ENCODE data around the gene DENND1A. TPM values are rescaled to one million over a fixed set of nuclear protein-coding genes. Genes with fewer than 3 reads are reported as not detected.
"Not testable (repeated sequence)": the region's sequence is repeated elsewhere in the genome, so short reads cannot be mapped to it uniquely, and the experiment has no call there.

Gene DENND1A
- total RNA-seq, 1 experiment from 2014 or later = 19.7 TPM

GRCh38 chr9:123909192-123909591 lies 20.7 kb downstream of the DENND1A start:
- POLR2A ChIA-PET; H3K36me3 ChIP-seq (ENCODE audit: control insufficient read depth, insufficient read depth, low read length); H3K27me3 ChIP-seq (ENCODE audit: control insufficient read depth, insufficient read depth, low read length); ATAC-seq; H3K9me3 ChIP-seq (ENCODE audit: control insufficient read depth, insufficient read depth, low read depth, low read length); H3K27ac ChIP-seq (ENCODE audit: low read length); H3K4me3 ChIP-seq (ENCODE audit: low read depth in 2 of 2, low read length in 2 of 2); DNase-seq (ENCODE audit: low read depth, low spot score); intact Hi-C loops (cut with micrococcal nuclease; ENCODE audit: unreplicated experiment); CTCF ChIA-PET; in situ Hi-C loops (cut with HindIII; ENCODE audit: low pct_unique_long_range_greater_than_20kb, low sequenced_read_pairs); BruUV-seq (replicated peaks); H3K4me1 ChIP-seq (ENCODE audit: control insufficient read depth, insufficient read depth, low read length): not testable (repeated sequence)

- H3K36me3 ChIP-seq (ENCODE audit: control insufficient read depth, insufficient read depth, low read length); H3K27me3 ChIP-seq (ENCODE audit: control insufficient read depth, insufficient read depth, low read length); DNase-seq (ENCODE audit: low read depth, low spot score); in situ Hi-C loops (cut with HindIII; ENCODE audit: low pct_unique_long_range_greater_than_20kb, low sequenced_read_pairs); POLR2A ChIA-PET; intact Hi-C loops (cut with micrococcal nuclease; ENCODE audit: unreplicated experiment); H3K27ac ChIP-seq (ENCODE audit: low read length); H3K4me3 ChIP-seq (ENCODE audit: low read depth in 2 of 2, low read length in 2 of 2); H3K9me3 ChIP-seq (ENCODE audit: control insufficient read depth, insufficient read depth, low read depth, low read length); BruUV-seq (replicated peaks); ATAC-seq; H3K4me1 ChIP-seq (ENCODE audit: control insufficient read depth, insufficient read depth, low read length); CTCF ChIA-PET: not testable (repeated sequence)
Measured at GRCh38 chr9:123903550-123903949, 26.4 kb downstream of the DENND1A start.

- H3K4me1 ChIP-seq (ENCODE audit: control insufficient read depth, insufficient read depth, low read length) = peaks cover 4% of the 10 kb centered on the region; the same call in 1 of the 2 replicates
- CTCF ChIA-PET = no interaction called here
- BruUV-seq (replicated peaks) = no TSS peak
Measured at GRCh38 chr9:123894822-123895221, 35.1 kb downstream of the DENND1A start.

More at GRCh38 chr9:123894822-123895221, 35.1 kb downstream of the DENND1A start:
- POLR2A ChIA-PET = interaction anchor here (0.6 kb wide), 1 partner anchor 19 kb away, joined by 7 read pairs; no protein-coding TSS in a partner anchor
- DNase-seq (ENCODE audit: low read depth, low spot score) (no peak), ATAC-seq (no peak)
- Histone ChIP-seq H3K9me3 (ENCODE audit: control insufficient read depth, insufficient read depth, low read depth, low read length) (no peaks in the 10 kb centered on the region), H3K36me3 (ENCODE audit: control insufficient read depth, insufficient read depth, low read length) (no peaks in the 10 kb centered on the region), H3K4me3 (ENCODE audit: low read depth in 2 of 2, low read length in 2 of 2) (no peak overlapping the region), H3K27me3 (ENCODE audit: control insufficient read depth, insufficient read depth, low read length) (no peaks in the 10 kb centered on the region), H3K27ac (ENCODE audit: low read length) (no peak overlapping the region)
- intact Hi-C loops (cut with micrococcal nuclease; ENCODE audit: unreplicated experiment) = no loop called here
- no peak for TF ChIP-seq REST (IDR thresholded peaks at IDR 0.05; ENCODE audit: insufficient read depth in 1 of 2, low read depth in 2 of 2, low read length in 1 of 2)
- no peak for TF ChIP-seq TCF7L2 (IDR thresholded peaks at IDR 0.05; ENCODE audit: low read depth, low read length)
- no peak for TF ChIP-seq SIN3A (IDR thresholded peaks at IDR 0.05; ENCODE audit: borderline replicate concordance, insufficient read depth, low read depth, low read length)
- TF ChIP-seq CTCF (IDR thresholded peaks at IDR 0.05) = no peak
- no peak for TF ChIP-seq POLR2AphosphoS5 (IDR thresholded peaks at IDR 0.05; ENCODE audit: low read depth, low read length)
- in situ Hi-C loops (cut with HindIII; ENCODE audit: low pct_unique_long_range_greater_than_20kb, low sequenced_read_pairs) = no loop called here
